HL-60 (cell line): ENCODE measurements around the gene GREM1.

Experiments
- DNase-seq, 2 experiments: peaks; one replicate each; pipeline ENCODE4 v3.0.0-alpha.2; 2010 to 2020; ENCODE audit warnings: low read depth in 1 of 2, low spot score in 1 of 2
- H3K27ac ChIP-seq: fragments of 250-450 bp; sonication (Bioruptor Pico); replicated peaks from 2 replicates; pipeline ENCODE4 v1.5.1; 2020; ENCODE audit warnings: mild to moderate bottlenecking, moderate library complexity
- H3K27me3 ChIP-seq: fragments of 250-450 bp; sonication (Bioruptor Pico); 2 replicates; pipeline ENCODE4 v1.5.1; 2021; ENCODE audit warnings: mild to moderate bottlenecking, moderate library complexity; ENCODE audit not compliant: insufficient read depth, poor library complexity, severe bottlenecking
- H3K4me3 ChIP-seq: replicated peaks from 2 replicates; pipeline ENCODE4 v1.5.1; 2011; ENCODE audit warnings: mild to moderate bottlenecking, control low read depth, low read length; ENCODE audit not compliant: insufficient read depth
- CTCF ChIP-seq: IDR thresholded peaks from one replicate; pipeline ENCODE4 v1.5.1; 2011; ENCODE audit warnings: low read length, control low read depth, inconsistent platforms; ENCODE audit not compliant: insufficient read depth
- GABPA ChIP-seq: IDR thresholded peaks from 2 replicates; pipeline ENCODE4 v1.6.1; 2012; ENCODE audit warnings: low read depth
- POLR2AphosphoS5 ChIP-seq: IDR thresholded peaks from 2 replicates; pipeline ENCODE4 v1.6.1; 2012; ENCODE audit warnings: low read depth
- REST ChIP-seq: IDR thresholded peaks from 2 replicates; pipeline ENCODE4 v1.6.1; 2012; ENCODE audit warnings: low read depth; ENCODE audit not compliant: insufficient replicate concordance
- SPI1 ChIP-seq: IDR thresholded peaks from 2 replicates; pipeline ENCODE4 v1.6.1; 2012; ENCODE audit warnings: low read depth, mild to moderate bottlenecking, borderline replicate concordance

The GREM1 gene

GRCh38 chr15:32709295-32710033 is 8.3 kb upstream of the GREM1 start:
- TF ChIP-seq CTCF (no peak), SPI1 (no peak), POLR2AphosphoS5 (no peak), GABPA (no peak), REST (no peak)
- Histone ChIP-seq H3K27me3 (peaks cover 8% of the 10 kb centered on the region), H3K27ac (no peak overlapping the region), H3K4me3 (no peak overlapping the region)
- no peak for DNase-seq

GRCh38 chr15:32715276-32715675 is 2.5 kb upstream of the GREM1 start:
- DNase-seq: no peak
- TF ChIP-seq GABPA: no peak
- TF ChIP-seq CTCF: no peak
- no peak for TF ChIP-seq REST
- TF ChIP-seq POLR2AphosphoS5: no peak
- no peak for TF ChIP-seq SPI1
- Histone ChIP-seq H3K27ac (no peak overlapping the region), H3K27me3 (peaks cover 54% of the 10 kb centered on the region), H3K4me3 (no peak overlapping the region)

GRCh38 chr15:32716216-32716914 is 1.4 kb upstream of the GREM1 start:
- Histone ChIP-seq H3K4me3 (no peak overlapping the region), H3K27ac (no peak overlapping the region), H3K27me3 (peaks cover 54% of the 10 kb centered on the region)
- TF ChIP-seq SPI1 (no peak), CTCF (no peak), POLR2AphosphoS5 (no peak), REST (no peak), GABPA (no peak)
- DNase-seq: no peak
